ENCODE results near the gene ITGB2. TPM values are rescaled to one million over a fixed set of nuclear protein-coding genes. Genes with fewer than 3 reads are reported as not detected.

The ITGB2 gene
- total RNA-seq, 4 donors from 2014 or later = 32.7 to 87.3 (median 56.2) TPM

GRCh38 chr21:44910229-44911067, 10.3 kb downstream of the ITGB2 start:
- no peak for DNase-seq (ENCODE audit: low spot score in 2 of 2)
- 77 to 86% methylated on average over 19 to 27 of the region's 27 CpGs for WGBS, 2 donors
- Histone ChIP-seq H3K27me3 (peaks cover 0 to 6% of the 10 kb centered on the region in 2 donors), H3K4me3 (no peak overlapping the region), H3K27ac (no peak overlapping the region), H3K9me3 (no peaks in the 10 kb centered on the region), H3K4me1 (peaks cover 0 to 41% (median 19%) of the 10 kb centered on the region in 4 donors), H3K36me3 (no peaks in the 10 kb centered on the region)
- TF ChIP-seq POLR2A (IDR thresholded peaks at IDR 0.05) (no peak), EP300 (IDR thresholded peaks at IDR 0.05) (no peak), CTCF (IDR thresholded peaks at IDR 0.05) (no peak)

- peaks cover 0 to 41% (median 19%) of the 10 kb centered on the region in 4 donors for H3K4me1 ChIP-seq
- 75 to 81% methylated on average over 9 of the region's 9 CpGs for WGBS, 2 donors
Measured at GRCh38 chr21:44909719-44910118, 11.0 kb downstream of the ITGB2 start.

GRCh38 chr21:44908908-44909307, 11.8 kb downstream of the ITGB2 start:
- Histone ChIP-seq H3K4me3 (no peak overlapping the region), H3K27ac (no peak overlapping the region), H3K9me3 (no peaks in the 10 kb centered on the region), H3K27me3 (peaks cover 0 to 6% of the 10 kb centered on the region in 2 donors), H3K36me3 (no peaks in the 10 kb centered on the region), H3K4me1 (peaks cover 0 to 41% (median 16%) of the 10 kb centered on the region in 4 donors)
- TF ChIP-seq CTCF (IDR thresholded peaks at IDR 0.05) (no peak), EP300 (IDR thresholded peaks at IDR 0.05) (no peak), POLR2A (IDR thresholded peaks at IDR 0.05) (no peak)
- 89 to 91% methylated on average over 18 to 21 of the region's 21 CpGs for WGBS, 2 donors
- DNase-seq (ENCODE audit: low spot score in 2 of 2) = no peak

More at GRCh38 chr21:44909719-44910118, 11.0 kb downstream of the ITGB2 start:
- no peak overlapping the region for H3K27ac ChIP-seq
- H3K4me3 ChIP-seq = no peak overlapping the region
- DNase-seq (ENCODE audit: low spot score in 2 of 2) = no peak
- H3K9me3 ChIP-seq = no peaks in the 10 kb centered on the region
- H3K27me3 ChIP-seq = peaks cover 0 to 6% of the 10 kb centered on the region in 2 donors
- TF ChIP-seq CTCF (IDR thresholded peaks at IDR 0.05) (no peak), POLR2A (IDR thresholded peaks at IDR 0.05) (no peak), EP300 (IDR thresholded peaks at IDR 0.05) (no peak)
- H3K36me3 ChIP-seq = no peaks in the 10 kb centered on the region

GRCh38 chr21:44907966-44908895, 12.5 kb downstream of the ITGB2 start:
- DNase-seq (ENCODE audit: low spot score in 2 of 2) = peak in 1 of 2 donors; percentile 36
- peaks cover 0 to 34% (median 12%) of the 10 kb centered on the region in 4 donors for H3K4me1 ChIP-seq
- H3K27me3 ChIP-seq = peaks cover 0 to 6% of the 10 kb centered on the region in 2 donors
- TF ChIP-seq POLR2A (IDR thresholded peaks at IDR 0.05) (no peak), EP300 (IDR thresholded peaks at IDR 0.05) (peak in 1 of 2 donors; percentile 28)
- no peaks in the 10 kb centered on the region for H3K9me3 ChIP-seq
- no peak overlapping the region for H3K27ac ChIP-seq
- no peaks in the 10 kb centered on the region for H3K36me3 ChIP-seq
- WGBS, 2 donors = 34 to 44% methylated on average over 25 of the region's 25 CpGs
- H3K4me3 ChIP-seq = no peak overlapping the region

- H3K4me1 ChIP-seq = peaks cover 0 to 33% (median 11%) of the 10 kb centered on the region in 4 donors
Measured at GRCh38 chr21:44907225-44907965, 13.3 kb downstream of the ITGB2 start.

More at GRCh38 chr21:44907225-44907965, 13.3 kb downstream of the ITGB2 start:
- DNase-seq (ENCODE audit: low spot score in 2 of 2) = no peak
- 55 to 58% methylated on average over 14 of the region's 16 CpGs for WGBS, 2 donors
- Histone ChIP-seq H3K4me3 (no peak overlapping the region), H3K27ac (no peak overlapping the region), H3K27me3 (peaks cover 0 to 6% of the 10 kb centered on the region in 2 donors), H3K9me3 (no peaks in the 10 kb centered on the region), H3K36me3 (no peaks in the 10 kb centered on the region)
- TF ChIP-seq EP300 (IDR thresholded peaks at IDR 0.05) (no peak), CTCF (IDR thresholded peaks at IDR 0.05) (no peak), POLR2A (IDR thresholded peaks at IDR 0.05) (no peak)

All from tibial nerve (tissue), 4 donors.